Measurements from ENCODE around the gene LRMDA.

LRMDA gene

GRCh38 chr10:75441682-75442081, 10.3 kb downstream of the LRMDA start:
- Histone ChIP-seq H3K9me3 (ENCODE audit: control insufficient read depth, low read depth, low read length) (no peaks in the 10 kb centered on the region), H3K36me3 (ENCODE audit: control insufficient read depth, low read depth, low read length) (no peaks in the 10 kb centered on the region), H3K4me3 (ENCODE audit: low read length) (no peak overlapping the region), H3K4me1 (ENCODE audit: control insufficient read depth, low read depth, low read length) (peaks cover 6% of the 10 kb centered on the region), H3K27me3 (ENCODE audit: control insufficient read depth, insufficient read depth, low read length) (peaks cover 23% of the 10 kb centered on the region), H3K9ac (ENCODE audit: low read length) (no peak overlapping the region), H3K27ac (ENCODE audit: low read length) (no peak overlapping the region)

DNA sequence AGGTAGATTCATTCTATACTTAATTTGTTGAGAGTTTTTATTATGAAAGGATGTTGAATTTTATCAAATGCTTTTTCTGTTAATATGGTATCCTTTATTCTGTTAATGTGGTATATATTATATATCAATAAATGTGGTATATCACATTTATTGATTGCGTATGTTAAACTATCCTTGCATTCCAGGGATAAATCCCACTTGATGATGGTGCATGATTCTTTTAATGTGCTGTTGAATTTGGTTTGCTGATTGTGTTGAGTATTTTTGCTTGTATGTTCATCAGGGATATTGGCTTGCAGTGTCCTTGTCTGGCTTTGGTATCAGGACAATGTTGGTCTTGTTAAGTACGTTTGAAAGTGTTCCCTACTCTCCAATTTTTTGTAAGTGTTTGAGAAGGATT, 11.9 kb downstream of the LRMDA start:
- Histone ChIP-seq H3K36me3 (ENCODE audit: control insufficient read depth, low read depth, low read length) (no peaks in the 10 kb centered on the region), H3K27ac (ENCODE audit: low read length) (no peak overlapping the region), H3K9me3 (ENCODE audit: control insufficient read depth, low read depth, low read length) (no peaks in the 10 kb centered on the region), H3K27me3 (ENCODE audit: control insufficient read depth, insufficient read depth, low read length) (peaks cover 7% of the 10 kb centered on the region), H3K9ac (ENCODE audit: low read length) (no peak overlapping the region), H3K4me1 (ENCODE audit: control insufficient read depth, low read depth, low read length) (peaks cover 6% of the 10 kb centered on the region), H3K4me3 (ENCODE audit: low read length) (no peak overlapping the region)

GRCh38 chr10:75444781-75445386, 13.5 kb downstream of the LRMDA start:
- Histone ChIP-seq H3K9ac (ENCODE audit: low read length) (no peak overlapping the region), H3K27me3 (ENCODE audit: control insufficient read depth, insufficient read depth, low read length) (peaks cover 10% of the 10 kb centered on the region), H3K9me3 (ENCODE audit: control insufficient read depth, low read depth, low read length) (no peaks in the 10 kb centered on the region), H3K4me1 (ENCODE audit: control insufficient read depth, low read depth, low read length) (peaks cover 4% of the 10 kb centered on the region), H3K27ac (ENCODE audit: low read length) (no peak overlapping the region), H3K36me3 (ENCODE audit: control insufficient read depth, low read depth, low read length) (no peaks in the 10 kb centered on the region), H3K4me3 (ENCODE audit: low read length) (no peak overlapping the region)

- peaks cover 20% of the 10 kb centered on the region for H3K4me1 ChIP-seq (ENCODE audit: control insufficient read depth, low read depth, low read length)
- no peaks in the 10 kb centered on the region for H3K9me3 ChIP-seq (ENCODE audit: control insufficient read depth, low read depth, low read length)
- H3K4me3 ChIP-seq (ENCODE audit: low read length): no peak overlapping the region
- no peaks in the 10 kb centered on the region for H3K36me3 ChIP-seq (ENCODE audit: control insufficient read depth, low read depth, low read length)
- H3K27ac ChIP-seq (ENCODE audit: low read length): no peak overlapping the region
- no peak overlapping the region for H3K9ac ChIP-seq (ENCODE audit: low read length)
- peaks cover 26% of the 10 kb centered on the region for H3K27me3 ChIP-seq (ENCODE audit: control insufficient read depth, insufficient read depth, low read length)
Observed at GRCh38 chr10:75446508-75446907, 15.1 kb downstream of the LRMDA start.

- Histone ChIP-seq H3K27ac (ENCODE audit: low read length) (no peak overlapping the region), H3K4me1 (ENCODE audit: control insufficient read depth, low read depth, low read length) (peaks cover 28% of the 10 kb centered on the region), H3K9ac (ENCODE audit: low read length) (no peak overlapping the region), H3K27me3 (ENCODE audit: control insufficient read depth, insufficient read depth, low read length) (peaks cover 42% of the 10 kb centered on the region), H3K9me3 (ENCODE audit: control insufficient read depth, low read depth, low read length) (no peaks in the 10 kb centered on the region), H3K36me3 (ENCODE audit: control insufficient read depth, low read depth, low read length) (no peaks in the 10 kb centered on the region), H3K4me3 (ENCODE audit: low read length) (no peak overlapping the region)
Observed at GRCh38 chr10:75448166-75448565, 16.7 kb downstream of the LRMDA start.

DNA sequence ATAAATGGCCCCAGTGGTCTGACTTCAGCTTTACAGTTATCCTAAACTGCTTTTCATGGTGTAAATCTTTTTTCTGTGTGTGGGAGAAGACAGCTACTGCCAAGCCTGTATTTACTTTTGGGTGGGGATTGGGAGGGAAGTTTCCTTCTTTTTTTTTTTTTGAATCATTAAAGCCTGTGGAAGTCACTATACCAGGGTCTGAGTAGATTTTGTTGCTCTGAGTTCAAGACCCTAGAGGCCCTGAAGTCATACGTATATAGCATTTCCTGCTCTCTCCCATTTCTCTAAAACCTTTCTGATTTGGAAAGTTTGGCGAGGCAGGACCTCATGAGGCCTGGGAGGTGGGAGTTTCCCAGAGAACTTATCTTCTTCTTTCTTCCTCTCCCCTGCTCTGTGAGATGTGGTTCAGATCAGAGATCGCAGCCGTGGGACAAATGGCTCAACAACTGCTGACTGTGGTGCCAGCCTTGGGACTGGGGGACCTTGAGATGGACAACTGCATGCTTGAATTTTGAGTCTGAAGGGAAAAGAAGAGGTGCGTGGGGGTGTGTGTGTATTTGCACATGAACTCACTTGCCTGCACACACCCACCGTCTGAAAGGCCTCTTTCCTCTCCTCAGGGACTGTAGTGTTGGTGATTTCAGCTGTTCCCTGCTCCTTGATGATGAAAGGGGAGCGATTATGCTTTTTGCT, 18.1 kb downstream of the LRMDA start:
- Histone ChIP-seq H3K9ac (ENCODE audit: low read length) (no peak overlapping the region), H3K27ac (ENCODE audit: low read length) (no peak overlapping the region), H3K4me3 (ENCODE audit: low read length) (peak overlapping the region; percentile 43), H3K27me3 (ENCODE audit: control insufficient read depth, insufficient read depth, low read length) (peaks cover 56% of the 10 kb centered on the region), H3K4me1 (ENCODE audit: control insufficient read depth, low read depth, low read length) (peaks cover 28% of the 10 kb centered on the region), H3K9me3 (ENCODE audit: control insufficient read depth, low read depth, low read length) (no peaks in the 10 kb centered on the region), H3K36me3 (ENCODE audit: control insufficient read depth, low read depth, low read length) (no peaks in the 10 kb centered on the region)

DNA sequence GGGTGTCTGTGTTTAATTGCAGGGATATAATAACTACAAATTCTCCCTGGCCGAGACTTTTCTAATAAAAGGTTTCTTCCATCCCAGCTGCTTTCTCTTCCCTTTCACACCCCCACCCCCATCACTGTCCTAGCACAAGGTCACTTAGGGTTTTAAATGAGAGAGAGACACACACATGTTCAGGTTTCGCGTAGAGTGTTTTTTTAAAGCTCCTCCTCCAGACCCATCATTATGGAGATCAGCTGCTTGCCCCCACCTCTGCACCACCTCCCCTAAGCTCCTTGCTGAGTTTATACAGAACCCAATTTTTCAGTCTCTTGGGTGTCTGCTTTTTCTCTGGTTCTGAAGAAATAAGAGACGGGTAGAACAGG, 18.6 kb downstream of the LRMDA start:
- Histone ChIP-seq H3K27ac (ENCODE audit: low read length) (no peak overlapping the region), H3K4me1 (ENCODE audit: control insufficient read depth, low read depth, low read length) (peaks cover 28% of the 10 kb centered on the region), H3K36me3 (ENCODE audit: control insufficient read depth, low read depth, low read length) (no peaks in the 10 kb centered on the region), H3K9ac (ENCODE audit: low read length) (no peak overlapping the region), H3K4me3 (ENCODE audit: low read length) (peak overlapping the region; percentile 43), H3K9me3 (ENCODE audit: control insufficient read depth, low read depth, low read length) (no peaks in the 10 kb centered on the region), H3K27me3 (ENCODE audit: control insufficient read depth, insufficient read depth, low read length) (peaks cover 59% of the 10 kb centered on the region)

DNA sequence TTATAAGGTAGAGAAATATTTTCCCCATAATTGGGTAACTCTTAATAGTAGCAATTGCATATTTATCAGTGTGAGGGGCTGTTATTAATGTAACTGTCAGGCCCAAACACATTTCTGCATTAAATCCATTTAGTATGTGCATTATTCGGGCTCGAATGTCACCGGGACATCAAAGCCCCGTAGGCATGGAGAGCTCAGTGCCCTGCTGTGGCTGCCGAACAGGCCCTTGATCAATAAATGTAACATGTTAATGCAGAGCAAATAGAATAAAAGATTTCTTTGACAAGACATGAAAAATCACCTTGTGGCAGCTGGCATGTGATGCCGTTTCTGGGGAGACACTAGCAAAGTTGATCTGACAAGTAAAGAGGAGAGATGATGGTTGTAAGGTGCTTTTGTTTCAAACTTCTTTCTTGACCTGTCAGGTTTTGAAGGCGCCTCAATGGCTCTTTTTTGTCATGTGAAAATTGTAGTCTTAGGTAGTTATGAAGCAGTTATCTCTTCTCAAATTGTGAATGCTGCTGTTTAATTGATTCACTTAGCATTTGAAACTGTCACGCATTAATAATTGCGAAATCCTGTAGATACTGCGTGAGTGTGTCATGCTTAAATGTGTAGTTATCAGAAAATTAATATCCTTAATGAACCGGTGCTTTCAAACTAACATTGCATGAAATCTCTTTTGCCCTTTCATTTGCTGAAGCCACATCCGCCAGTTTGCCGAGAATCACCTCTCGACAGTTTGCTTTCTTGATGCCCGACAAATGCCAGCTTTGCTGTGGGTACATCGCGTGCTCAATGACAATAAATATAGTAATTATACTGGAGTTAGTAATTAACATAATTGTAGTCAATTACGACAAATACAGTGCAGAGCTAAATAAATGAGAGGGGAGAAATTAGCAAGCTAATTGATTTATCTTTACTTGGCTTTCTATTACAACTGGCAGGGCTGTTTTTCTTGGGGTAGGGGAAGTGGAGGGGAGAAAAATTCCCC, 19.5 kb downstream of the LRMDA start:
- Histone ChIP-seq H3K36me3 (ENCODE audit: control insufficient read depth, low read depth, low read length) (no peaks in the 10 kb centered on the region), H3K9me3 (ENCODE audit: control insufficient read depth, low read depth, low read length) (no peaks in the 10 kb centered on the region), H3K27me3 (ENCODE audit: control insufficient read depth, insufficient read depth, low read length) (peaks cover 59% of the 10 kb centered on the region), H3K9ac (ENCODE audit: low read length) (no peak overlapping the region), H3K4me1 (ENCODE audit: control insufficient read depth, low read depth, low read length) (peaks cover 28% of the 10 kb centered on the region), H3K27ac (ENCODE audit: low read length) (no peak overlapping the region), H3K4me3 (ENCODE audit: low read length) (peak overlapping the region; percentile 43)

GRCh38 chr10:75451831-75452230, 20.4 kb downstream of the LRMDA start:
- H3K4me3 ChIP-seq (ENCODE audit: low read length): peak overlapping the region; percentile 38
- peaks cover 28% of the 10 kb centered on the region for H3K4me1 ChIP-seq (ENCODE audit: control insufficient read depth, low read depth, low read length)
- H3K27me3 ChIP-seq (ENCODE audit: control insufficient read depth, insufficient read depth, low read length): peaks cover 59% of the 10 kb centered on the region
- no peak overlapping the region for H3K9ac ChIP-seq (ENCODE audit: low read length)
- H3K36me3 ChIP-seq (ENCODE audit: control insufficient read depth, low read depth, low read length): no peaks in the 10 kb centered on the region
- H3K27ac ChIP-seq (ENCODE audit: low read length): no peak overlapping the region
- no peaks in the 10 kb centered on the region for H3K9me3 ChIP-seq (ENCODE audit: control insufficient read depth, low read depth, low read length)

DNA sequence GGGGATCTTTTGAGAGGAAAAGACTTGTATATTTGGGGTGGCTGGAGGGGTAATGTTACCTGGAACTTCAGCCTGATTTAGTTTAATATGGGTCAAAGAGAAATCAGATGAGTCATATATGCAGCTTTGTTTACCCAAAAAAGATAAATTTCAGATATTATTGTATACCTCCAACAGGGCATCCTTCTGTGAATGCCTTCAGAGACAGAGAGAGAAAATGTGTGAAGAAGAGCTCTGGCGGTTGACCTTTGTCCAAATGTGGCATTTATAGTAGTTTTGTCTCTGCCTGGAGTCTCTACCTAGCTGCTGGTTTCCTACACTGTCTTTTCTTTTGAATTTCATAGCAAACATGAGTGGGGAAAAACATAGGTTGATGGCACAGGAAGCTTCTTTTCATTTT, 21.6 kb downstream of the LRMDA start:
- Histone ChIP-seq H3K9ac (ENCODE audit: low read length) (no peak overlapping the region), H3K36me3 (ENCODE audit: control insufficient read depth, low read depth, low read length) (no peaks in the 10 kb centered on the region), H3K27me3 (ENCODE audit: control insufficient read depth, insufficient read depth, low read length) (peaks cover 59% of the 10 kb centered on the region), H3K9me3 (ENCODE audit: control insufficient read depth, low read depth, low read length) (no peaks in the 10 kb centered on the region), H3K4me1 (ENCODE audit: control insufficient read depth, low read depth, low read length) (peaks cover 33% of the 10 kb centered on the region), H3K27ac (ENCODE audit: low read length) (no peak overlapping the region), H3K4me3 (ENCODE audit: low read length) (no peak overlapping the region)

- Histone ChIP-seq H3K36me3 (ENCODE audit: control insufficient read depth, low read depth, low read length) (no peaks in the 10 kb centered on the region), H3K27ac (ENCODE audit: low read length) (no peak overlapping the region), H3K9ac (ENCODE audit: low read length) (no peak overlapping the region), H3K4me1 (ENCODE audit: control insufficient read depth, low read depth, low read length) (peaks cover 18% of the 10 kb centered on the region), H3K9me3 (ENCODE audit: control insufficient read depth, low read depth, low read length) (no peaks in the 10 kb centered on the region), H3K4me3 (ENCODE audit: low read length) (no peak overlapping the region), H3K27me3 (ENCODE audit: control insufficient read depth, insufficient read depth, low read length) (peaks cover 37% of the 10 kb centered on the region)
Observed at GRCh38 chr10:75456122-75456521, 24.7 kb downstream of the LRMDA start.
